IPS DF 4.7 (cell line): ENCODE measurements around the gene AARSD1.
"Not testable (repeated sequence)": the region's sequence is repeated elsewhere in the genome, so short reads cannot be mapped to it uniquely, and the experiment has no call there.

Source experiments
- DNase-seq: peaks from one replicate; pipeline ENCODE4 v3.0.0-alpha.2; 2013; ENCODE audit warnings: low spot score; ENCODE audit errors: extremely low read depth

AARSD1 gene

DNA sequence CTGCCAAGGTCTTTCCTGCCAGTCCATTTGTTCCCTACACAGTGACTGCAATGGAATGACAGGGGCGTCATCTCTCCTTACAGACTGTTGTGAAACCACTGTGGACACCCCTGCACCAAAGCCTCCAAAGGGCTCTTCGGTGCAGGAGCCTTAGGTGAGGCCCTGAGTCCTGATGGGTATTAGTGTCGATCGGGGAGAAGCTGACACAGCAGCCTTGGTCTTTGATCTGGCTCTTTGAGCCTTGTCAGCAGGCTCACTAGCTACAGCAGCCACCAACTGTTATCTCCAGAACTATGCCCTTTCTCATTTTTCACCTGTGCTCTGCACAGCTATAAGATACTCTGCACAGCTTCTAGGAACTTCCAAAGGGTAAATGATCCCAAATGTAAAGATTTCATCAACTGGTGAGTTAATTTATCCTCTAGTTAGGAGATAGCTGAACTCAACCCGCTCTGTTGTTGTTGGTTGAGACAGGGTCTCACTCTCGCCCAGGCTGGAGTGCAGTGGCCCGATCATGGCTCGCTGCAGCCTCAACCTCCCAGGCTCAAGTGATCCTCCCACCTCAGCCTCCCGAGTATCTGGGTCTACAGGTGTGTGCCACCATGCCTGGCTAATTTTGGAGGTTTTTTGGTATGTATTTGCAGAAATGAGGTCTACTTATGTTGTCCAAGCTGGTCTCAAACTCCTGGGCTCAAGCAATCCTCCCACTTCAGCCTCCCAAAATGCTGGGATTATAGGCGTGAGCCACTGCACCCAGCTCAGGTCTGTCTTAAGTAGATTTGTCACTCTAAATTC is 44.0 kb downstream of the AARSD1 start:
- no peak for DNase-seq

DNA sequence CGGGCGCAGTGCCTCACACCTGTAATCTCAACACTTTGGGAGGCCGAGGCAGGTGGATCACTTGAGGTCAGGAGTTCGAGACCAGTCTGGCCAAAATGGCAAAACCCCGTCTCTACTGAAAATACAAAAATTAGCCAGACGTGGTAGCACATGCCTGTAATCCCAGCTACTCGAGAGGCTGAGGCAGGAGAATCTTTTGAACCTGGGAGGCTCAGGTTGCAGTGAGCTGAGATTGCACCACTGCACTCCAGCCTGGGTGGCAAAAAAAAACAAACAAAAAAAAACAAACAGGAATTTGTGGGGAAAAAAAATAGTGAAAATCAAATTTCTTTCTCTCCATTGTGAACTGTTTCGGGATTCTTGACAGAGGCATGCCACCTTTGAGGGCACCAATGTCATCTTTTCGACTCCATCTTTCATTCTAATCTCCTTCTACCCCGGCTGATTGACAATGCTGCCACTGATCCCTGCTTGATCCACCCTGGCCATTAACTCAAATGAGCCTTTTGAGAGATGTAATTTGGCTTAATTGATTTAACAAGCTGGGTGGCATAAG is 44.7 kb downstream of the AARSD1 start:
- DNase-seq: not testable (repeated sequence)

DNA sequence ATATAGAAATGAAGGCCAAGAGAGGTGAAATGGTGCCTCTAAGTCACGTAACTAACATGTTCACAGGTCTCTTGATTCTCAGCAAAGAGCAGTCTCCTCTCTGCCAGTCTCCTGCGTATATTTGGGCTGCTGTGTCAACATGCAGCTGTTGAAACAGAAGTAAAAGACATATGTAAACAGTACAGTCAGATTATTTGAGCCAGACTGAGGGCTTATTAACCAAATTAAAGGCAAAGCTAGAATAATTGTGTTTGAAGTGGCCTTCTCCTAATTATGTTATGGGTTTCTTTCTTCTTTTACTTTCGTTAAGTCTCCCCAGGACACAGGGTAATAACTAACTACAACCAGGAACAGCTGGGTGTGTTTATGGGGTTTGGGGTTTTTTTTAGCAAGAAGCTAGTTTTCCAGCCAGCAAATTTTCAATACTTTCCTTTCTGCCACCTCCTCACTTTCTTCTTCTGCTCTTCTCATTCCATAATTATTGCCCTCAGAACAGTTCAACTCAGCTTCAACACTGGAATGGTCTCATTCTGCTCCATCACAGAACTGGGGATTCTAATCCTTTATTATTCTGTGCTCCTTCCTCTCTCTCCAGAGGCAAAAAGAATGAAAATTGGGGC is 45.2 kb downstream of the AARSD1 start:
- DNase-seq: no peak

DNA sequence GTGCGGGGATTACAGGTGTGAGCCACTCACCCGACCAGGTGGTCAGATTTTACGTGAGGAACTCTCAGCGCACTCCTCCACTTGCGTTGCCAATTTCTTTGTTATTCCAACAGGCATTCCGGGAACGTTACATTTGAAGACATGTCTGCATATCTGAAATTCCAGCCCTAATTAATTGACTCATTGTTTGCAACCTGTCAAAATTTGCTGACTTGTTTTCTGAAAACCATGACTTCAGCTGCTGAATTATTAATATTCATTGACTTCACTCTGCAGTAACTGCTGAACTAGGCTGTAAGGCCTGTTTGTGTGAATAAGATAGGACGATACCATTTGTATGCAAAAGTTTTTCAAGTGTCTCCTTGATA is 47.0 kb downstream of the AARSD1 start:
- DNase-seq: no peak

DNA sequence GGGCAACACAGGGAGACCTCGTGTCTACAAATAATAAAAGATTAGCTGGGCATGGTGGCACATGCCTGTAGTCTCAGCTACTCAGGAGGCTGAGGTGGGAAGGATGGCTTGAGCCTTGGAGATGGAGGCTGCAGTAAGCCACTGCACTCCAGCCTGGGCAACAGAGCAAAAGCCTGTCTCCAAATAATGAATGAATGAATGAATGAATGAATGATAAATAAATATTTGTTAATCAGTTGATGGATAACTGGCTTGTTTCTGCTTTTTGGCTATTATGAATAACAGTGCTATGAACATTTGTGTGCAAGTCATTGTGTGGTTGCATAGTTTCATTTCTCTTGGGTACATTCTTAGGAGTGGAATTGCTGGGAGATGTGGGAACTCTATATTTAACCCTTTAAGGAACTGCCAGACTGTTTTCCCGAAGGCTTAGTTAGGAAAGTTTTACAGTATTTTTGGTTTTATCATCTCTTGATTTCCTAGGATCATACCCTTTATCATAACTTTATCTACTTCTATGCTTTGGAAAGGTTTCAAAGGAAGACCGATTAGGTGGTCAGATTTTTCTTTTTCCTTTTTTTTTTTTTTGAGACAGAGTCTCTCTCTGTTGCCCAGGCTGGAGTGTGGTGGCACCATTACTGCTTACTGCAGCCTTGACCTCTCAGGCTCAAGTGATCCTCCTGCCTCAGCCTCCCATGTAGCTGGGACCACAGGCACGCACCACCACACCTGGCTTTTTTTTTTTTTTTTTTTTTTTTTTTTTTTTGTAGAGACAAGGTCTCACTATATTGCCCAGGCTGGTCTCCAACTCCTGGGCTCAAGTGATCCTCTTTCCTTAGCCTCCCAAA is 47.6 kb downstream of the AARSD1 start:
- not testable (repeated sequence) for DNase-seq

DNA sequence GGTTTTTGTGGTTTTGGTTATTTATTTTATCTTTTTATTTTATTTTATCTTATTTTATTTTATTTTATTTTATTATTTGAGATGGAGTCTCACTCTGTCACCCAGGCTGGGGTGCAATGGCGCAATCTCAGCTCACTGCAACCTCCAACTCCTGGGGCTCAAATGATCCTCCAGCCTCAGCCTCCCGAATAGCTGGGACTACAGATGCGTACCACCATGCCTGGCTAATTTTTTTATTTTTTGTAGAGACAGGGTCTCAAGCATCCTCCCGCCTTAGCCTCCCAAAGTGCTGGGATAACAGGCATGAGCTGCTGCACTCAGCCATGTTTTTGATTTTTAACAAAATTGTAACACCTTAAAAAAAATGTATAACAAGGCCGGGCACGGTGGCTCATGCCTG is 49.0 kb downstream of the AARSD1 start:
- not testable (repeated sequence) for DNase-seq

DNA sequence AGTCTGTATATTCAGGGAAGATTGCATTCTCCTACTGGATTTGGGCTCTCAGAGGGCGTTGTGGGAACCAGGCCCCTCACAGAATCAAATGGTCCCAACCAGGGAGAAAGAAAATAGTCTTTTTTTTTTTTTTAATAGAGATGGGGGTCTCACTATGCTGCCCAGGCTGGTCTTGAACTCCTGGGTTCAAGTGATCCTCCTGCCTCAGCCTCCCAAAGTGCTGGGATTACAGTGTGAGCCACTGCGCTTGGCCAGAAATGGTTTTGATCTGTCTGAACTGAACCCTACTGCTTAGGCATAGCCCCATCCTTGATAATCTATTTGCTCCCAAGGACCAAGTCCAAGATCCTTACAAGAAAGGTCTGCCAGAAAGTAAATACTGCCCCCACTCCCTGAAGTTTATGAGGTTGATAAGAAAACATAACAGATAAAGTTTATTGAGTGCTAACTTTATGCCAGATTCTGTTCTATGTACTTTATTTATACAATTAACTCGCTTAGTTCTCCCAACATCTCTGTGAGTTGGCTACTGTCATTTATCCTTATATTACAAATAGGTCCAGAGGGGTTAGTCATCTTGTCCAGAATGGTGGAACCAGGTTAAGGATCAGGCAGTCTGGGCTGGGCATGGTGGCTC is 50.2 kb downstream of the AARSD1 start:
- no peak for DNase-seq

DNA sequence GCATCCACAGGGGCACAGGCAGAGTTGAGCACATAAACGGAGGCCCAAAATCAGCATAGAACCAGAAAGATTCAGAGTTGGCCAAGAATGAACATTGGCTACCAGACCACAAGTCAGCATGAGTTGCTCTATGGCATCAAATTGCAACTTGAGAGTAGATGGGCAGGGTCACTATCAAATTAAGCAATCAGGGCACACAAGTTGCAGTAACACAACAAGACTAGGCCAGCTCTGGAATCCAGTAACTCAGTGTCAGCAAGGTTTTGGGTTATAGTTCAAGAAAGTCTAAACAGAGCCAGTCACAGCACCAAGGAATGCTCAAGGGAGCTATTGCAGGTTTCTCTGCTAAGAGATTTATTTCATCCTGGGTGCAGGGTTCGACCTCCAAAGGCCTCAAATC is 50.7 kb downstream of the AARSD1 start:
- DNase-seq: no peak

DNA sequence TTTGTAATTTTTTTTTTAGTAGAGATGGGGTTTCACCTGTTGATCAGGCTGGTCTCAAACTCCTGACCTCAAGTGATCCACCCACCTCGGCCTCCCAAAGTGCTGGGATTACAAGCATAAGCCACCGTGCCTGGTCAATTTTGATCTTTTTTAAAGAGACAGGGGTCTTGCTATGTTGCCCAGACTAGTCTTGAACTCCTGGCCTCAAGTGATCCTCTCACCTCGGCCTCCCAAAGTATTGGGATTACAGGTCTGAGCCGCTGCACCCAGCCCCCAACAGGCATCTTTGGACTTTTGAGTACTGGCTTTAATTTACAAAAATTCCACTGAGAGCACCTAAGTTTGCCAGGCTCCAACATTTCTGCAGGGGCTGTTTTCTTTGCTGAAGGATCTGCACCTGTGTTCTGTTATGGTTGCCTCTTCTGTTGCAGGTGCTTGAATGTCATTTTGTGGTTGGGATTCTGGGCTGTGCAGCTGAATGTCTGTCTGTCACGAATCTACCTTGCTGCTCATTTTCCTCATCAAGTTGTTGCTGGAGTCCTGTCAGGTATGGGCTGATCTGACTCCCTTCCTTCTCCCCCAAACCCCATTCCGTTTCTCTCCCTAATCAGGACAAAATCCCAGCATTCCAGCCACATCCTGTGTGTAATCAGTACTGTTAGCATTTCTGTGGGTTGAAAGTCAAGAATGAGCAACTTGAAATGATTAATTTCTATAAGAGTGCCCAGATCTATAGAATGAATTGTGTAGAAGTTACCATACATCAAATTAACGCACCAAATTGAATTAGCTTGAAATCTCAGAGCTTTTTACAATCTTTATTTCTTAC is 55.2 kb downstream of the AARSD1 start:
- DNase-seq: no peak

DNA sequence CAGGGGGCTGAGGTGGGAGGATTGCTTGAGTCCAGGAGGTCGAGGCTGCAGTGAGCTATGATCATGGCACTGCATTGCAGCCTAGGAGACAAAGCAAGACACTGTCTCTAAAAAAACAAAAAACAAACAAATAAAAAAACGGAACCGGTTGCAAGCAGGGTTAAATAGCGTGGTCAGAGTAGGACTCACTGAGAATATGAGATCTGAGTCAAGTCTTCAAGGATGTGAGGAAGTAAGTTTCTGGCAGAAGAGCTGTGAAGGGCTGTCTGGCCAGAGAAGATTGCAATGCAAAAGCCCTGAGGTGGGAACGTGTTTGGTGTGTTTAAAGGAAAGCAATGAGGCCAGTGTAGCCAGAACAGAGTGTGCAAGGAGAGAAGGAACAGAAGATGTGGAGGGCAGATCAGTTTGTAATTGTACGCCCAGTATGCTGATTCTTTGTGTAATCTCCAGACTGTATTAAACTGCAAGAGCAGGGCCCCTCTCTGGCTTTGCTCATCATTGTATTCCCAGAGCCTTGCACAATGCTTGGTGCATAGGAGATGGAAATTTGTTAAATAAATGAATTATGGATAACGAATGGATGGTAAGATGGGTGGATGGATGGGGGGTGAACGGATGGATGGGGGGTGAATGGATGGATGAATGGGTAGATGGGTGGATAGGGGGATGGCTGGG is 57.3 kb downstream of the AARSD1 start:
- no peak for DNase-seq

DNA sequence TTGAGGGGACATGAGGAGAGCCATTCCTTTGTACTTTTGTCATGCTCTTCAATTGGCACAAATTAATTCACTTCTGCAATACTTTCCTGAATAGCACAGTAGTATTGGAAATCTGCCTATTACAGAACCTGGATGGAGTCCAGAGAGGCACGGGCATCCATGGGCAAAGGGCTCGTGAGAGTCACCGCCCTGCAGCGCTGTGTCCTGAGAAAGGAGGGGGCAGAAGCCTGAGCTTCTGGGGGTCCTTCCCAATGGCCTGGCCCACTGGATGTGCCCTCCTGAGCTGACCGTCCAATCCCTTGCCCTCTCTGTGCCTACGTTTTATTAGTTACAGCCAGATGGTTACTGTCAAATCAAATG is 60.2 kb downstream of the AARSD1 start:
- DNase-seq: no peak

DNA sequence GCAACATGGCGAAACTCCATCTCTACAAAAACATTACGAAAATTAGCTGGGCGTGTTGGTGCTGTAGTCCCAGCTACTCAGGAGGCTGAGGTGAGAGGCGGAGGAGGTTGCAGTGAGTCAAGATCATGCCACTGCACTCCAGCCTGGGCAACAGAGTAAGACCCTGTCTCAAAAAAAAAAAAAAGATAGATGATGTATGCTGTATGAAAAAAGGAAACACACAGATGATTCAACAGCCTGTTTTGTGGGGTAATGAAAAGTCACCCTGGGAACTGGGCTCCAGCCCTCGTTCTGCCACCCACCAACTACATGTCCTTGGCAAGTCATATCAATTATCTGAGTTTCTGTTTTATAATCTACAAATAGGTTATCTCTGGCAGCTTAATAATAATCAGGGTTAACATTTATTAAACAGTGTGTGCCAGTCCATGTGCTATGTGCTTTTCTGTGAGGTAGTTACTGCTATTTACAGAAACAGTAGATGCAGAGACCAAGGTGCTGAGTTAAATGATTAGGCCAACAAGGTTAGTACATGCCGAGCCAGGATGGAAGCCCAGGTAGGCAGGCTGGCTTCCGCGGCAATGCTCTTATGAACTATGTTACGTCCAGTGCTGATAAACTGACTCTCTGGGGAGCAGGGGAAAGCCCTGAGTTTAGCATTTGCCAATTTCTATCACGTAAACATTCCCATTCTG is 62.6 kb downstream of the AARSD1 start:
- no peak for DNase-seq
